IMR-90 (cell line): Measurements from ENCODE around the gene MLYCD. TPM values are rescaled to one million over a fixed set of nuclear protein-coding genes. Genes with fewer than 3 reads are reported as not detected.

Experiments used
- ATAC-seq: fragments of 200-7000 bp; cut with Tn5 transposase; 2 replicates; pipeline ENCODE4 v1.9.1; 2020; ENCODE audit warnings: low read depth, mild to moderate bottlenecking, moderate library complexity
- BruUV-seq: library from RNA; stranded (reverse); fragments of 400-500 nt; replicated peaks from 2 replicates; lab custom pipeline; 2021; lab: Mats Ljungman, UMichigan
- CTCF ChIA-PET: fragments of 300-600 bp; formaldehyde crosslinking; extraction: SDS; loops from one replicate; lab custom pipeline; 2021; ENCODE audit warnings: antibody characterized with exemption; lab: Yijun Ruan, JAX
- POLR2A ChIA-PET: fragments of 300-600 bp; sonication (Branson Sonifier 250); formaldehyde crosslinking; loops from one replicate; lab custom pipeline; 2022; ENCODE audit warnings: antibody characterized with exemption; ENCODE audit not compliant: unreplicated experiment; lab: Charles Lee
- DNase-seq: peaks from one replicate; pipeline ENCODE4 v3.0.0; 2013
- H2AFZ ChIP-seq: replicated peaks from 2 replicates; pipeline ENCODE3; 2013; ENCODE audit warnings: low read length, mild to moderate bottlenecking; ENCODE audit not compliant: poor library complexity
- H2AK5ac ChIP-seq: 2 replicates; pipeline ENCODE4 v1.6.1; 2013; ENCODE audit warnings: low read depth, low read length, inconsistent platforms
- H2AK9ac ChIP-seq: replicated peaks from 2 replicates; pipeline ENCODE3; 2013; ENCODE audit warnings: mild to moderate bottlenecking, low read depth, low read length, moderate library complexity; ENCODE audit not compliant: poor library complexity
- H2BK120ac ChIP-seq: 2 replicates; pipeline ENCODE4 v1.6.1; 2013; ENCODE audit warnings: low read depth, low read length, inconsistent platforms
- H2BK15ac ChIP-seq: 3 replicates; pipeline ENCODE4 v1.6.1; 2013; ENCODE audit warnings: low read depth, low read length, inconsistent platforms
- H2BK20ac ChIP-seq: 2 replicates; pipeline ENCODE4 v1.6.1; 2013; ENCODE audit warnings: low read depth, mild to moderate bottlenecking, inconsistent platforms, low read length, moderate library complexity
- H2BK5ac ChIP-seq: 2 replicates; pipeline ENCODE4 v1.6.1; 2013; ENCODE audit warnings: mild to moderate bottlenecking, low read depth, low read length, inconsistent platforms; ENCODE audit not compliant: poor library complexity, severe bottlenecking
- H3K14ac ChIP-seq: replicated peaks from 2 replicates; pipeline ENCODE4 v1.6.1; 2013; ENCODE audit warnings: low read depth, low read length, inconsistent platforms
- H3K18ac ChIP-seq: 2 replicates; pipeline ENCODE4 v1.6.1; 2013; ENCODE audit warnings: low read depth, low read length, control low read depth
- H3K23ac ChIP-seq: 2 replicates; pipeline ENCODE4 v1.6.1; 2013; ENCODE audit warnings: low read depth, low read length, inconsistent platforms
- H3K27ac ChIP-seq: 2 replicates; pipeline ENCODE4 v1.5.1; 2013; ENCODE audit warnings: mild to moderate bottlenecking, control low read depth, low read length; ENCODE audit not compliant: insufficient read depth
- H3K27me3 ChIP-seq: 2 replicates; pipeline ENCODE4 v1.6.1; 2013; ENCODE audit warnings: low read length; ENCODE audit not compliant: control insufficient read depth, insufficient read depth
- H3K36me3 ChIP-seq: 2 replicates; pipeline ENCODE4 v1.6.1; 2013; ENCODE audit warnings: low read length, mixed read lengths; ENCODE audit not compliant: control insufficient read depth, insufficient read depth
- H3K4ac ChIP-seq: 2 replicates; pipeline ENCODE4 v1.6.1; 2013; ENCODE audit warnings: low read depth, low read length, inconsistent platforms
- H3K4me1 ChIP-seq: 2 replicates; pipeline ENCODE4 v1.6.1; 2013; ENCODE audit warnings: low read length, mixed read lengths; ENCODE audit not compliant: control insufficient read depth, insufficient read depth
- H3K4me2 ChIP-seq: 2 replicates; pipeline ENCODE4 v1.6.1; 2013; ENCODE audit warnings: low read depth, mild to moderate bottlenecking, control low read depth, low read length, moderate library complexity
- H3K4me3 ChIP-seq: 2 replicates; pipeline ENCODE4 v1.5.1; 2013; ENCODE audit warnings: low read depth, mild to moderate bottlenecking, control low read depth, low read length, moderate library complexity; ENCODE audit not compliant: insufficient read depth
- H3K56ac ChIP-seq: 2 replicates; pipeline ENCODE4 v1.6.1; 2013; ENCODE audit warnings: low read length, inconsistent platforms; ENCODE audit not compliant: insufficient read depth; ENCODE audit errors: extremely low read depth
- H3K79me1 ChIP-seq, 2 experiments: 2 replicates each; pipeline ENCODE4 v1.6.1; 2013; ENCODE audit warnings: low read length in 2 of 2, inconsistent platforms in 1 of 2, low read depth in 1 of 2
- H3K9ac ChIP-seq: 2 replicates; pipeline ENCODE4 v1.6.1; 2013; ENCODE audit warnings: low read depth, low read length, control low read depth
- H3K9me1 ChIP-seq: 2 replicates; pipeline ENCODE4 v1.6.1; 2013; ENCODE audit warnings: low read length, inconsistent platforms; ENCODE audit not compliant: insufficient read depth
- H3K9me3 ChIP-seq: 2 replicates; pipeline ENCODE4 v1.6.1; 2013; ENCODE audit warnings: low read length; ENCODE audit not compliant: control insufficient read depth, insufficient read depth
- H4K20me1 ChIP-seq: 2 replicates; pipeline ENCODE4 v1.6.1; 2013; ENCODE audit warnings: low read length, inconsistent platforms; ENCODE audit not compliant: insufficient read depth
- H4K5ac ChIP-seq: 2 replicates; pipeline ENCODE4 v1.6.1; 2013; ENCODE audit warnings: mild to moderate bottlenecking, low read depth, low read length, control low read depth
- H4K8ac ChIP-seq, 2 experiments: 2 replicates each; pipeline ENCODE4 v1.6.1; 2013; ENCODE audit warnings: low read depth in 2 of 2, low read length in 2 of 2, control low read depth in 1 of 2, inconsistent platforms in 1 of 2
- H4K91ac ChIP-seq: 2 replicates; pipeline ENCODE4 v1.6.1; 2013; ENCODE audit warnings: low read depth, low read length, inconsistent platforms; ENCODE audit not compliant: insufficient read depth
- CHD1 ChIP-seq: IDR thresholded peaks from 2 replicates; pipeline ENCODE4 v1.6.1; 2012; ENCODE audit warnings: low read depth, low read length, improper control_type of control experiment
- ELK1 ChIP-seq: fragments of 150-350 bp; IDR thresholded peaks from 2 replicates; pipeline ENCODE4 v1.6.1; 2016; ENCODE audit warnings: low read depth, mild to moderate bottlenecking, low read length, moderate library complexity, borderline replicate concordance
- FOS ChIP-seq: fragments of 150-350 bp; IDR thresholded peaks from 2 replicates; pipeline ENCODE4 v1.6.1; 2016; ENCODE audit warnings: low read depth, low read length
- MAZ ChIP-seq: IDR thresholded peaks from 2 replicates; pipeline ENCODE4 v1.6.1; 2012; ENCODE audit warnings: low read depth, mild to moderate bottlenecking, low read length, improper control_type of control experiment, moderate library complexity, borderline replicate concordance
- RAD21 ChIP-seq: IDR thresholded peaks from 2 replicates; pipeline ENCODE4 v1.6.1; 2012; ENCODE audit warnings: low read length, improper control_type of control experiment
- RCOR1 ChIP-seq: IDR thresholded peaks from 2 replicates; pipeline ENCODE4 v1.6.1; 2012; ENCODE audit warnings: mild to moderate bottlenecking, low read length, improper control_type of control experiment; ENCODE audit not compliant: insufficient replicate concordance
- WGBS, 2 experiments: methylation state at CpG; one replicate each; pipeline versions ENCODE4 v1.1.5 to v1.1.7; 2013; ENCODE audit warnings: missing lambda C conversion rate in 2 of 2; ENCODE audit not compliant: insufficient read length in 1 of 2; ENCODE audit errors: extremely low coverage in 2 of 2; 5-methylcytosine and 5-hydroxymethylcytosine counted together
- dilution Hi-C: fragments of 300-500 bp; cut with HindIII; formaldehyde crosslinking; loops from one replicate; pipeline ENCODE4 v1.14.3; 2018; ENCODE audit warnings: low sequenced_read_pairs; ENCODE audit not compliant: unreplicated experiment
- in situ Hi-C: fragments of 300-500 bp; cut with MboI; formaldehyde crosslinking; loops from 3 replicates; pipeline ENCODE4 v1.14.3; 2019; ENCODE audit warnings: low sequenced_read_pairs, inconsistent platforms, mixed read lengths
- intact Hi-C: fragments of 100-400 bp; cut with micrococcal nuclease; formaldehyde crosslinking; loops from 2 replicates; pipeline ENCODE4 v1.10.0; 2022
- polyA plus RNA-seq, 3 experiments: library from polyadenylated mRNA; depleted of rRNA; stranded (reverse); fragments of >200 nt; gene quantifications; 2 replicates each; pipeline ENCODE4 v1.2.3, GENCODE V29; 2012; ENCODE audit warnings: low replicate concordance in 1 of 3
- total RNA-seq: library from RNA; depleted of rRNA; stranded (reverse); fragments of >200 nt; gene quantifications from 2 replicates; pipeline ENCODE4 v1.2.3, GENCODE V29; 2012

The MLYCD gene
- total and polyA plus RNA-seq, 2 of the 4 experiments (the other 2 are of a cell fraction), result 1.9 to 2.7 TPM

- H2BK20ac ChIP-seq, result no peak overlapping the region
These were observed 47.4 kb downstream of the MLYCD start for GRCh38 chr16:83946154-83946780.

More at GRCh38 chr16:83946154-83946780, 47.4 kb downstream of the MLYCD start:
- Histone ChIP-seq H2AK5ac (no peak overlapping the region), H3K9ac (no peak overlapping the region), H3K36me3 (no peaks in the 10 kb centered on the region), H2BK15ac (no peak overlapping the region), H3K56ac (no peak overlapping the region), H3K4me2 (no peak overlapping the region), H3K27me3 (no peaks in the 10 kb centered on the region), H3K4me1 (no peaks in the 10 kb centered on the region), H3K14ac (no peak overlapping the region), H3K9me3 (no peaks in the 10 kb centered on the region), H2BK120ac (no peak overlapping the region), H3K4me3 (no peak overlapping the region), H3K79me1 (no peaks in the 10 kb centered on the region), H2AFZ (no peak overlapping the region), H4K5ac (no peak overlapping the region), H3K23ac (no peak overlapping the region), H4K8ac (no peak overlapping the region), H3K4ac (no peak overlapping the region), H4K91ac (no peak overlapping the region), H3K9me1 (peaks cover 4% of the 10 kb centered on the region), H4K20me1 (no peaks in the 10 kb centered on the region), H2BK5ac (no peak overlapping the region), H3K18ac (no peak overlapping the region), H3K27ac (no peak overlapping the region), H2AK9ac (no peak overlapping the region)
- ATAC-seq (no peak), DNase-seq (no peak)
- intact Hi-C loops (no loop called here), in situ Hi-C loops (no loop called here), dilution Hi-C loops (no loop called here)
- POLR2A ChIA-PET, result no interaction called here
- no CpG with 5 or more reads among the region's 24 CpGs for WGBS, 2 experiments
- TF ChIP-seq ELK1 (no peak), FOS (no peak), MAZ (no peak), RCOR1 (no peak), RAD21 (no peak), CHD1 (no peak)
- BruUV-seq, result no TSS peak
- CTCF ChIA-PET, result no interaction called here
